HEK293 (cell line): ENCODE data around the gene LIN52.

Experiments used
- BCL11A ChIP-seq: fragments of 450-650 bp; formaldehyde crosslinking; IDR thresholded peaks from 2 replicates; pipeline ENCODE4 v1.5.1; 2016; ENCODE audit warnings: low read depth, missing biosample characterization, missing genetic modification characterization
- BCL11B ChIP-seq: fragments of 450-650 bp; formaldehyde crosslinking; IDR thresholded peaks from 2 replicates; pipeline ENCODE4 v1.5.1; 2016; ENCODE audit warnings: low read depth, missing biosample characterization, missing genetic modification characterization
- ELK4 ChIP-seq: IDR thresholded peaks from 2 replicates; pipeline ENCODE4 v1.6.1; 2011; ENCODE audit warnings: mild to moderate bottlenecking, low read depth, low read length, borderline replicate concordance
- GLIS2 ChIP-seq: fragments of 450-650 bp; formaldehyde crosslinking; IDR thresholded peaks from 2 replicates; pipeline ENCODE4 v1.5.1; 2016; ENCODE audit warnings: missing biosample characterization, missing genetic modification characterization
- HOXA7 ChIP-seq: sonication (generic); formaldehyde crosslinking; IDR thresholded peaks from 2 replicates; pipeline ENCODE4 v1.8.1; 2022; ENCODE audit warnings: missing genetic modification reagents, borderline replicate concordance
- KLF1 ChIP-seq: fragments of 450-650 bp; formaldehyde crosslinking; IDR thresholded peaks from 2 replicates; pipeline ENCODE4 v1.5.1; 2016; ENCODE audit warnings: missing biosample characterization, missing genetic modification characterization
- PRDM4 ChIP-seq: fragments of 450-650 bp; formaldehyde crosslinking; IDR thresholded peaks from 2 replicates; pipeline ENCODE4 v1.5.1; 2017; ENCODE audit warnings: missing biosample characterization, missing genetic modification characterization
- ZNF169 ChIP-seq: fragments of 450-650 bp; formaldehyde crosslinking; IDR thresholded peaks from 2 replicates; pipeline ENCODE4 v1.5.1; 2016; ENCODE audit warnings: missing biosample characterization, missing genetic modification characterization
- ZNF174 ChIP-seq: fragments of 450-650 bp; formaldehyde crosslinking; IDR thresholded peaks from 2 replicates; pipeline ENCODE4 v1.5.0; 2017; ENCODE audit warnings: missing biosample characterization, mild to moderate bottlenecking, missing genetic modification characterization
- ZNF324 ChIP-seq: fragments of 450-650 bp; formaldehyde crosslinking; IDR thresholded peaks from 2 replicates; pipeline ENCODE4 v1.5.1; 2016; ENCODE audit warnings: missing biosample characterization, missing genetic modification characterization
- ZNF37A ChIP-seq: fragments of 450-650 bp; IDR thresholded peaks from 2 replicates; pipeline ENCODE4 v1.5.1; 2018; ENCODE audit warnings: missing biosample characterization, missing genetic modification characterization
- ZNF394 ChIP-seq: fragments of 450-650 bp; formaldehyde crosslinking; IDR thresholded peaks from 2 replicates; pipeline ENCODE4 v1.5.1; 2016; ENCODE audit warnings: missing biosample characterization, missing genetic modification characterization, mild to moderate bottlenecking, moderate library complexity, borderline replicate concordance
- ZNF426 ChIP-seq: fragments of 450-650 bp; formaldehyde crosslinking; IDR thresholded peaks from 2 replicates; pipeline ENCODE4 v1.5.1; 2017; ENCODE audit warnings: missing biosample characterization, missing genetic modification characterization, mild to moderate bottlenecking, inconsistent platforms, moderate library complexity
- ZNF48 ChIP-seq: fragments of 450-650 bp; formaldehyde crosslinking; IDR thresholded peaks from 2 replicates; pipeline ENCODE4 v1.5.1; 2016; ENCODE audit warnings: missing biosample characterization, missing genetic modification characterization
- ZNF610 ChIP-seq: fragments of 450-650 bp; formaldehyde crosslinking; IDR thresholded peaks from 2 replicates; pipeline ENCODE4 v1.5.1; 2016; ENCODE audit warnings: missing biosample characterization, missing genetic modification characterization, borderline replicate concordance
- ZNF621 ChIP-seq: fragments of 450-650 bp; formaldehyde crosslinking; IDR thresholded peaks from 2 replicates; pipeline ENCODE4 v1.5.1; 2017; ENCODE audit warnings: missing biosample characterization, missing genetic modification characterization
- ZNF624 ChIP-seq: fragments of 450-650 bp; formaldehyde crosslinking; IDR thresholded peaks from 2 replicates; pipeline ENCODE4 v1.5.1; 2017; ENCODE audit warnings: missing biosample characterization, missing genetic modification characterization
- ZNF645 ChIP-seq: fragments of 450-650 bp; formaldehyde crosslinking; IDR thresholded peaks from 2 replicates; pipeline ENCODE4; 2016; ENCODE audit warnings: missing biosample characterization, missing genetic modification characterization
- TF ChIP-seq, protein P1 (sequence below): fragments of 450-650 bp; formaldehyde crosslinking; IDR thresholded peaks from 2 replicates; pipeline ENCODE4 v1.5.1; 2016; ENCODE audit warnings: missing biosample characterization, missing genetic modification characterization
- TF ChIP-seq, protein P2 (sequence below): fragments of 450-650 bp; formaldehyde crosslinking; IDR thresholded peaks from 2 replicates; pipeline ENCODE4 v1.5.1; 2016; ENCODE audit warnings: missing biosample characterization, missing genetic modification characterization
- TF ChIP-seq, protein P3 (sequence below): fragments of 450-650 bp; formaldehyde crosslinking; IDR thresholded peaks from 2 replicates; pipeline ENCODE4 v1.5.1; 2016; ENCODE audit warnings: missing biosample characterization, missing genetic modification characterization
- TF ChIP-seq, protein P4 (sequence below): fragments of 450-650 bp; formaldehyde crosslinking; IDR thresholded peaks from 2 replicates; pipeline ENCODE4 v1.5.1; 2016; ENCODE audit warnings: missing biosample characterization, missing genetic modification characterization
- TF ChIP-seq, protein P5 (sequence below): fragments of 450-650 bp; formaldehyde crosslinking; IDR thresholded peaks from 2 replicates; pipeline ENCODE4 v1.5.1; 2016; ENCODE audit warnings: missing biosample characterization, missing genetic modification characterization

LIN52 gene

DNA sequence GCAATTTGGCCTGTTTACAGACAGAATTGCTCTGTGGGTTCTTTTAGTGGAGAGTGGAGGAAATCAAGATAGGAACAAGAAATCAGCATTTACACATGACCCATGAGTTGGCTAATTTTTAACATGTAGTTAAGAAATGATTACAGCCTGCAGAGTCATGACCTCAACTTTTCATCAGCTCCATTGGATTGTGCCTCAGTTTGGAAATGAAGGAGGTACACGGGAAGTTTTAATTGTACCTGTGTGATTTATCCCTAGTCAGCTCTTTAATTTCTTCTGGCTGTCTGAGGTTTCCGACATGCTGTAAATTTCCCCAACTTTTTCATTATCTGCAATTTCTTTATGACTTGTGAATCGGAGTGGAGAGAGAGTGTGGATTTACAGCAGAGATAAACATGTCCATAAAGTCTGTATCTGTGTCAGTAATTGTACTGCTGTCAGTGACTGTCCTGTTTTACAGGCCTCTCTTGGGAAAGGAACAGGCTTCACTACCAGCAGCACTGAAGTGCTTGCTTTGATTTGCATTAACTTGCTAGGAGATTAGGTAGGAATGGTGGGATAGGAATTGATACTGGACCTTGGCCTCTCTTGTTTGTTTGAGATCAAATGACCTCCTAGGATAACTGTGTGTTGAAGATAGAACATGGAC, 49.2 kb downstream of the LIN52 start (continued):
- TF ChIP-seq PRDM4 (tag by site-specific recombination), result peak; percentile 82
- no peak for TF ChIP-seq ELK4
- no peak for TF ChIP-seq ZNF394 (tag by site-specific recombination)
- TF ChIP-seq BCL11B (tag by site-specific recombination), result no peak
- TF ChIP-seq, protein P1, sequence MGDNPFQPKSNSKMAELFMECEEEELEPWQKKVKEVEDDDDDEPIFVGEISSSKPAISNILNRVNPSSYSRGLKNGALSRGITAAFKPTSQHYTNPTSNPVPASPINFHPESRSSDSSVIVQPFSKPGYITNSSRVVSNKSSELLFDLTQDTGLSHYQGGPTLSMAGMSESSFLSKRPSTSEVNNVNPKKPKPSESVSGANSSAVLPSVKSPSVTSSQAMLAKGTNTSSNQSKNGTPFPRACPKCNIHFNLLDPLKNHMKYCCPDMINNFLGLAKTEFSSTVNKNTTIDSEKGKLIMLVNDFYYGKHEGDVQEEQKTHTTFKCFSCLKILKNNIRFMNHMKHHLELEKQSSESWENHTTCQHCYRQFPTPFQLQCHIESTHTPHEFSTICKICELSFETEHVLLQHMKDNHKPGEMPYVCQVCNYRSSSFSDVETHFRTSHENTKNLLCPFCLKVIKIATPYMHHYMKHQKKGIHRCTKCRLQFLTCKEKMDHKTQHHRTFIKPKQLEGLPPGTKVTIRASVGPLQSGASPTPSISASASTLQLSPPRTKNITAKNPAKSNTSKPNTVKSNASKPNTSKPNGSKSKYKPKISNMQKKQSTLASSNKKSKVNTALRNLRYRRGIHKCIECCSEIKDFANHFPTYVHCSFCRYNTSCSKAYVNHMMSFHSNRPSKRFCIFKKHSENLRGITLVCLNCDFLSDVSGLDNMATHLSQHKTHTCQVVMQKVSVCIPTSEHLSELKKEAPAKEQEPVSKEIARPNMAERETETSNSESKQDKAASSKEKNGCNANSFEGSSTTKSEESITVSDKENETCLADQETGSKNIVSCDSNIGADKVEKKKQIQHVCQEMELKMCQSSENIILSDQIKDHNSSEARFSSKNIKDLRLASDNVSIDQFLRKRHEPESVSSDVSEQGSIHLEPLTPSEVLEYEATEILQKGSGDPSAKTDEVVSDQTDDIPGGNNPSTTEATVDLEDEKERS (tag by site-specific recombination), result no peak
- peak; percentile 54; the same call in 1 of the 2 replicates for TF ChIP-seq ZNF610
- no peak for TF ChIP-seq ZNF48
- no peak for TF ChIP-seq ZNF37A (tag by site-specific recombination)
- no peak for TF ChIP-seq GLIS2
- TF ChIP-seq ZNF645 (tag by site-specific recombination), result no peak
- TF ChIP-seq ZNF426 (tag by site-specific recombination), result no peak
- no peak for TF ChIP-seq KLF1 (tag by site-specific recombination)
- TF ChIP-seq HOXA7 (CRISPR knock-in tag), result no peak
- no peak for TF ChIP-seq ZNF624
- TF ChIP-seq, protein P2, sequence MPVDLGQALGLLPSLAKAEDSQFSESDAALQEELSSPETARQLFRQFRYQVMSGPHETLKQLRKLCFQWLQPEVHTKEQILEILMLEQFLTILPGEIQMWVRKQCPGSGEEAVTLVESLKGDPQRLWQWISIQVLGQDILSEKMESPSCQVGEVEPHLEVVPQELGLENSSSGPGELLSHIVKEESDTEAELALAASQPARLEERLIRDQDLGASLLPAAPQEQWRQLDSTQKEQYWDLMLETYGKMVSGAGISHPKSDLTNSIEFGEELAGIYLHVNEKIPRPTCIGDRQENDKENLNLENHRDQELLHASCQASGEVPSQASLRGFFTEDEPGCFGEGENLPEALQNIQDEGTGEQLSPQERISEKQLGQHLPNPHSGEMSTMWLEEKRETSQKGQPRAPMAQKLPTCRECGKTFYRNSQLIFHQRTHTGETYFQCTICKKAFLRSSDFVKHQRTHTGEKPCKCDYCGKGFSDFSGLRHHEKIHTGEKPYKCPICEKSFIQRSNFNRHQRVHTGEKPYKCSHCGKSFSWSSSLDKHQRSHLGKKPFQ (tag by site-specific recombination), result peak; percentile 78
- no peak for TF ChIP-seq ZNF174 (tag by site-specific recombination)
- TF ChIP-seq, protein P3, sequence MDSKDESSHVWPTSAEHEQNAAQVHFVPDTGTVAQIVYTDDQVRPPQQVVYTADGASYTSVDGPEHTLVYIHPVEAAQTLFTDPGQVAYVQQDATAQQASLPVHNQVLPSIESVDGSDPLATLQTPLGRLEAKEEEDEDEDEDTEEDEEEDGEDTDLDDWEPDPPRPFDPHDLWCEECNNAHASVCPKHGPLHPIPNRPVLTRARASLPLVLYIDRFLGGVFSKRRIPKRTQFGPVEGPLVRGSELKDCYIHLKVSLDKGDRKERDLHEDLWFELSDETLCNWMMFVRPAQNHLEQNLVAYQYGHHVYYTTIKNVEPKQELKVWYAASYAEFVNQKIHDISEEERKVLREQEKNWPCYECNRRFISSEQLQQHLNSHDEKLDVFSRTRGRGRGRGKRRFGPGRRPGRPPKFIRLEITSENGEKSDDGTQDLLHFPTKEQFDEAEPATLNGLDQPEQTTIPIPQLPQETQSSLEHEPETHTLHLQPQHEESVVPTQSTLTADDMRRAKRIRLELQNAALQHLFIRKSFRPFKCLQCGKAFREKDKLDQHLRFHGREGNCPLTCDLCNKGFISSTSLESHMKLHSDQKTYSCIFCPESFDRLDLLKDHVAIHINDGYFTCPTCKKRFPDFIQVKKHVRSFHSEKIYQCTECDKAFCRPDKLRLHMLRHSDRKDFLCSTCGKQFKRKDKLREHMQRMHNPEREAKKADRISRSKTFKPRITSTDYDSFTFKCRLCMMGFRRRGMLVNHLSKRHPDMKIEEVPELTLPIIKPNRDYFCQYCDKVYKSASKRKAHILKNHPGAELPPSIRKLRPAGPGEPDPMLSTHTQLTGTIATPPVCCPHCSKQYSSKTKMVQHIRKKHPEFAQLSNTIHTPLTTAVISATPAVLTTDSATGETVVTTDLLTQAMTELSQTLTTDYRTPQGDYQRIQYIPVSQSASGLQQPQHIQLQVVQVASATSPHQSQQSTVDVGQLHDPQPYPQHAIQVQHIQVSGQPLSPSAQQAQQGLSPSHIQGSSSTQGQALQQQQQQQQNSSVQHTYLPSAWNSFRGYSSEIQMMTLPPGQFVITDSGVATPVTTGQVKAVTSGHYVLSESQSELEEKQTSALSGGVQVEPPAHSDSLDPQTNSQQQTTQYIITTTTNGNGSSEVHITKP (tag by site-specific recombination), result no peak
- no peak for TF ChIP-seq ZNF169
- TF ChIP-seq BCL11A (tag by site-specific recombination), result no peak
- TF ChIP-seq, protein P4, sequence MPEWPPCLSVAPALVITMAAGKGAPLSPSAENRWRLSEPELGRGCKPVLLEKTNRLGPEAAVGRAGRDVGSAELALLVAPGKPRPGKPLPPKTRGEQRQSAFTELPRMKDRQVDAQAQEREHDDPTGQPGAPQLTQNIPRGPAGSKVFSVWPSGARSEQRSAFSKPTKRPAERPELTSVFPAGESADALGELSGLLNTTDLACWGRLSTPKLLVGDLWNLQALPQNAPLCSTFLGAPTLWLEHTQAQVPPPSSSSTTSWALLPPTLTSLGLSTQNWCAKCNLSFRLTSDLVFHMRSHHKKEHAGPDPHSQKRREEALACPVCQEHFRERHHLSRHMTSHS (tag by site-specific recombination), result no peak
- no peak for TF ChIP-seq ZNF621 (tag by site-specific recombination)
- TF ChIP-seq ZNF324 (tag by site-specific recombination), result no peak
- TF ChIP-seq, protein P5, sequence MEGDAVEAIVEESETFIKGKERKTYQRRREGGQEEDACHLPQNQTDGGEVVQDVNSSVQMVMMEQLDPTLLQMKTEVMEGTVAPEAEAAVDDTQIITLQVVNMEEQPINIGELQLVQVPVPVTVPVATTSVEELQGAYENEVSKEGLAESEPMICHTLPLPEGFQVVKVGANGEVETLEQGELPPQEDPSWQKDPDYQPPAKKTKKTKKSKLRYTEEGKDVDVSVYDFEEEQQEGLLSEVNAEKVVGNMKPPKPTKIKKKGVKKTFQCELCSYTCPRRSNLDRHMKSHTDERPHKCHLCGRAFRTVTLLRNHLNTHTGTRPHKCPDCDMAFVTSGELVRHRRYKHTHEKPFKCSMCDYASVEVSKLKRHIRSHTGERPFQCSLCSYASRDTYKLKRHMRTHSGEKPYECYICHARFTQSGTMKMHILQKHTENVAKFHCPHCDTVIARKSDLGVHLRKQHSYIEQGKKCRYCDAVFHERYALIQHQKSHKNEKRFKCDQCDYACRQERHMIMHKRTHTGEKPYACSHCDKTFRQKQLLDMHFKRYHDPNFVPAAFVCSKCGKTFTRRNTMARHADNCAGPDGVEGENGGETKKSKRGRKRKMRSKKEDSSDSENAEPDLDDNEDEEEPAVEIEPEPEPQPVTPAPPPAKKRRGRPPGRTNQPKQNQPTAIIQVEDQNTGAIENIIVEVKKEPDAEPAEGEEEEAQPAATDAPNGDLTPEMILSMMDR, result no peak
